C4-2B (cell line): ENCODE data around the gene OR52I1.

Experiments used
- ZFX ChIP-seq: fragments of 450-650 bp; IDR thresholded peaks from 2 replicates; pipeline ENCODE4 v1.6.1; 2017
- TF ChIP-seq, protein P1 (sequence below): fragments of 450-650 bp; conservative IDR thresholded peaks from 2 replicates; pipeline ENCODE4 v1.5.1; 2017; ENCODE audit warnings: mild to moderate bottlenecking

DNA sequence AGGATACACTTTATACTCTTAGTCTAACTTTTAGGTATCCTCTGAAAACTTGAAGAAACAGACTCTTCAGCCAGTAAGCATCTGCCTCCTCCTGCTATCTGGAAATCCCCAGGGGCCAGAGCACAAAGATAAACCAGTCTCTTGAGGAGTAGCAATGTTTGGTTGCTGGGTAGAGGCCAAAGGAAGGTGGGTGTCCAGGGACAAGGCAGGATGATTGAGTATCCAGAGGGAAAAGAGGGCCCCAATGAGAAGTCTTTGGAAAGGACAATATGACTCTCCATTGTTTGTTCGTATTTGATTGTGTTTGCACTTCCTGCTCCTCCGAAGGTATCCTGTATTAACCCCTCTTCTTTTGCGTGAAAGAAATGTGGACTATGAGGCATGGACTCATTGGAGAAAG is 4.8 kb upstream of the OR52I1 start:
- TF ChIP-seq, protein P1, sequence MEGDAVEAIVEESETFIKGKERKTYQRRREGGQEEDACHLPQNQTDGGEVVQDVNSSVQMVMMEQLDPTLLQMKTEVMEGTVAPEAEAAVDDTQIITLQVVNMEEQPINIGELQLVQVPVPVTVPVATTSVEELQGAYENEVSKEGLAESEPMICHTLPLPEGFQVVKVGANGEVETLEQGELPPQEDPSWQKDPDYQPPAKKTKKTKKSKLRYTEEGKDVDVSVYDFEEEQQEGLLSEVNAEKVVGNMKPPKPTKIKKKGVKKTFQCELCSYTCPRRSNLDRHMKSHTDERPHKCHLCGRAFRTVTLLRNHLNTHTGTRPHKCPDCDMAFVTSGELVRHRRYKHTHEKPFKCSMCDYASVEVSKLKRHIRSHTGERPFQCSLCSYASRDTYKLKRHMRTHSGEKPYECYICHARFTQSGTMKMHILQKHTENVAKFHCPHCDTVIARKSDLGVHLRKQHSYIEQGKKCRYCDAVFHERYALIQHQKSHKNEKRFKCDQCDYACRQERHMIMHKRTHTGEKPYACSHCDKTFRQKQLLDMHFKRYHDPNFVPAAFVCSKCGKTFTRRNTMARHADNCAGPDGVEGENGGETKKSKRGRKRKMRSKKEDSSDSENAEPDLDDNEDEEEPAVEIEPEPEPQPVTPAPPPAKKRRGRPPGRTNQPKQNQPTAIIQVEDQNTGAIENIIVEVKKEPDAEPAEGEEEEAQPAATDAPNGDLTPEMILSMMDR: no peak
- TF ChIP-seq ZFX: no peak
